ENCODE results near the gene MEX3D.
"Not testable (repeated sequence)": the region's sequence is repeated elsewhere in the genome, so short reads cannot be mapped to it uniquely, and the experiment has no call there.

Gene MEX3D

GRCh38 chr19:1572795-1573194 is 4.7 kb upstream of the MEX3D start:
- no peak for DNase-seq (ENCODE audit: low read depth, low spot score)

- no peak for DNase-seq (ENCODE audit: low read depth, low spot score)
Measured at GRCh38 chr19:1571358-1571757, 3.2 kb upstream of the MEX3D start.

GRCh38 chr19:1570836-1571235 is 2.7 kb upstream of the MEX3D start:
- no peak for DNase-seq (ENCODE audit: low read depth, low spot score)

GRCh38 chr19:1569997-1570396 is 1.9 kb upstream of the MEX3D start:
- no peak for DNase-seq (ENCODE audit: low read depth, low spot score)

- DNase-seq (ENCODE audit: low read depth, low spot score): peak; percentile 37
Measured at GRCh38 chr19:1567848-1568227, 287 bp downstream of the MEX3D start.

GRCh38 chr19:1567116-1567847 is 843 bp downstream of the MEX3D start:
- DNase-seq (ENCODE audit: low read depth, low spot score): peak; percentile 70

- peak; percentile 94 for DNase-seq (ENCODE audit: low read depth, low spot score)
Measured at GRCh38 chr19:1566392-1567115, 1.6 kb downstream of the MEX3D start.

GRCh38 chr19:1563251-1563650 is 4.9 kb downstream of the MEX3D start:
- no peak for DNase-seq (ENCODE audit: low read depth, low spot score)

GRCh38 chr19:1561236-1561842 is 6.8 kb downstream of the MEX3D start:
- DNase-seq (ENCODE audit: low read depth, low spot score): peak; percentile 32

- no peak for DNase-seq (ENCODE audit: low read depth, low spot score)
Measured at GRCh38 chr19:1560286-1560882, 7.7 kb downstream of the MEX3D start.

GRCh38 chr19:1558552-1558951 is 9.6 kb downstream of the MEX3D start:
- DNase-seq (ENCODE audit: low read depth, low spot score): no peak

GRCh38 chr19:1556390-1557070 is 11.6 kb downstream of the MEX3D start:
- DNase-seq (ENCODE audit: low read depth, low spot score): no peak

- no peak for DNase-seq (ENCODE audit: low read depth, low spot score)
Measured at GRCh38 chr19:1555487-1556389, 12.4 kb downstream of the MEX3D start.

- DNase-seq (ENCODE audit: low read depth, low spot score): no peak
Measured at GRCh38 chr19:1554968-1555367, 13.2 kb downstream of the MEX3D start.

- no peak for DNase-seq (ENCODE audit: low read depth, low spot score)
Measured at GRCh38 chr19:1553415-1553814, 14.7 kb downstream of the MEX3D start.

- no peak for DNase-seq (ENCODE audit: low read depth, low spot score)
Measured at GRCh38 chr19:1551068-1552040, 16.8 kb downstream of the MEX3D start.

GRCh38 chr19:1549332-1549945 is 18.7 kb downstream of the MEX3D start:
- no peak for DNase-seq (ENCODE audit: low read depth, low spot score)

GRCh38 chr19:1540365-1540925 is 27.7 kb downstream of the MEX3D start:
- DNase-seq (ENCODE audit: low read depth, low spot score): no peak

- DNase-seq (ENCODE audit: low read depth, low spot score): not testable (repeated sequence)
Measured at GRCh38 chr19:1539749-1540148, 28.4 kb downstream of the MEX3D start.

Measured in astrocyte of the hippocampus (primary cell).